Measurements from ENCODE around the gene TRIO. TPM values are rescaled to one million over a fixed set of nuclear protein-coding genes. Genes with fewer than 3 reads are reported as not detected.
"Not testable (repeated sequence)": the region's sequence is repeated elsewhere in the genome, so short reads cannot be mapped to it uniquely, and the experiment has no call there.

Gene TRIO
- total RNA-seq, 2 donors from 2014 or later = 62.0 to 137 TPM

- intact Hi-C loops (cut with DNase I) = no loop called here
- DNase-seq = no peak
Observed at GRCh38 chr5:14202462-14202861, 59.3 kb downstream of the TRIO start.

GRCh38 chr5:14204011-14204670 lies 61.0 kb downstream of the TRIO start:
- ATAC-seq (no peak), DNase-seq (no peak)
- WGBS, 2 donors = 71% methylated on average over 6 of the region's 6 CpGs
- Histone ChIP-seq H3K9me3 (no peaks in the 10 kb centered on the region), H3K36me3 (replicated peaks in 1 of 2; ENCODE audit: insufficient read depth in 1 of 2, low read depth in 2 of 2) (no peaks in the 10 kb centered on the region), H3K4me3 (no peak overlapping the region), H3K4me1 (peaks cover 26% of the 10 kb centered on the region), H3K27ac (peak overlapping the region; percentile 13 to 76 (median 42)), H3K27me3 (no peaks in the 10 kb centered on the region)
- TF ChIP-seq POLR2A (IDR thresholded peaks at IDR 0.05) (no peak), CTCF (IDR thresholded peaks at IDR 0.05) (no peak)
- intact Hi-C loops (cut with DNase I) = no loop called here

More at GRCh38 chr5:14202462-14202861, 59.3 kb downstream of the TRIO start:
- Histone ChIP-seq H3K27me3 (no peaks in the 10 kb centered on the region), H3K9me3 (no peaks in the 10 kb centered on the region), H3K4me1 (peaks cover 26% of the 10 kb centered on the region), H3K4me3 (no peak overlapping the region), H3K27ac (peak overlapping the region in 1 of 4 donors; percentile 47), H3K36me3 (replicated peaks in 1 of 2; ENCODE audit: insufficient read depth in 1 of 2, low read depth in 2 of 2) (no peaks in the 10 kb centered on the region)
- TF ChIP-seq CTCF (IDR thresholded peaks at IDR 0.05) = no peak
- peak in 1 of 3 donors; percentile 23 for TF ChIP-seq POLR2A (IDR thresholded peaks at IDR 0.05)
- WGBS, 2 donors = 71 to 92% methylated on average over 6 of the region's 6 CpGs
- ATAC-seq = no peak

GRCh38 chr5:14204785-14205321 lies 61.7 kb downstream of the TRIO start:
- peak overlapping the region; percentile 13 to 76 (median 42) for H3K27ac ChIP-seq
- intact Hi-C loops (cut with DNase I) = no loop called here
- H3K27me3 ChIP-seq = no peaks in the 10 kb centered on the region
- peak; percentile 47 to 74 (median 62) for DNase-seq
- H3K4me1 ChIP-seq = peaks cover 22% of the 10 kb centered on the region
- peak; percentile 88 for ATAC-seq
- no peaks in the 10 kb centered on the region for H3K9me3 ChIP-seq
- H3K36me3 ChIP-seq (replicated peaks in 1 of 2; ENCODE audit: insufficient read depth in 1 of 2, low read depth in 2 of 2) = no peaks in the 10 kb centered on the region
- TF ChIP-seq CTCF (IDR thresholded peaks at IDR 0.05) = no peak
- peak in 1 of 3 donors; percentile 33 for TF ChIP-seq POLR2A (IDR thresholded peaks at IDR 0.05)
- 22 to 34% methylated on average over 9 of the region's 9 CpGs for WGBS, 2 donors
- H3K4me3 ChIP-seq = no peak overlapping the region

GRCh38 chr5:14206028-14206725 lies 63.0 kb downstream of the TRIO start:
- intact Hi-C loops (cut with DNase I) = no loop called here
- ATAC-seq (no peak), DNase-seq (no peak)
- Histone ChIP-seq H3K36me3 (replicated peaks in 1 of 2; ENCODE audit: insufficient read depth in 1 of 2, low read depth in 2 of 2) (no peaks in the 10 kb centered on the region), H3K9me3 (no peaks in the 10 kb centered on the region), H3K4me1 (peaks cover 21% of the 10 kb centered on the region), H3K27ac (peak overlapping the region in 1 of 4 donors; percentile 76), H3K4me3 (no peak overlapping the region), H3K27me3 (no peaks in the 10 kb centered on the region)
- no peak for TF ChIP-seq CTCF (IDR thresholded peaks at IDR 0.05)
- no peak for TF ChIP-seq POLR2A (IDR thresholded peaks at IDR 0.05)
- WGBS, 2 donors = 83 to 85% methylated on average over 11 of the region's 11 CpGs

GRCh38 chr5:14207428-14207827 lies 64.3 kb downstream of the TRIO start:
- H3K36me3 ChIP-seq (replicated peaks in 1 of 2; ENCODE audit: insufficient read depth in 1 of 2, low read depth in 2 of 2); DNase-seq; H3K9me3 ChIP-seq; H3K4me3 ChIP-seq; H3K27ac ChIP-seq; ATAC-seq; H3K27me3 ChIP-seq; intact Hi-C loops (cut with DNase I): not testable (repeated sequence)
- 17 to 50% methylated on average over 1 to 2 of the region's 3 CpGs for WGBS, 2 donors
- H3K4me1 ChIP-seq = peaks cover 23% of the 10 kb centered on the region
